ENCODE data around the gene MRNIP. TPM values are rescaled to one million over a fixed set of nuclear protein-coding genes. Genes with fewer than 3 reads are reported as not detected.

Gene MRNIP
- total RNA-seq, 1 experiment from 2014 or later, result 33.6 TPM

- Histone ChIP-seq H3K79me2 (ENCODE audit: low read length) (peaks cover 44% of the 10 kb centered on the region), H3K36me3 (ENCODE audit: insufficient read depth, low read length) (peaks cover 21% of the 10 kb centered on the region), H3K9me2 (replicated peaks; ENCODE audit: insufficient read depth, low read length) (no peaks in the 10 kb centered on the region), H3K9me3 (ENCODE audit: low read length) (no peaks in the 10 kb centered on the region), H3K27me3 (ENCODE audit: low read length) (no peaks in the 10 kb centered on the region), H3K4me2 (ENCODE audit: low read depth, low read length, poor library complexity, severe bottlenecking) (no peak overlapping the region), H3K9ac (ENCODE audit: low read length) (no peak overlapping the region), H4K20me1 (ENCODE audit: insufficient read depth, low read depth, low read length) (peaks cover 6% of the 10 kb centered on the region; the same call in 1 of the 2 replicates), H3K4me3 (ENCODE audit: low read length) (no peak overlapping the region), H2AFZ (ENCODE audit: low read length) (no peak overlapping the region), H3K27ac (ENCODE audit: low read length) (no peak overlapping the region), H3K4me1 (ENCODE audit: low read length) (peaks cover 10% of the 10 kb centered on the region)
- DNase-seq, result no peak
Observed at GRCh38 chr5:179901915-179902762, 43.5 kb upstream of the MRNIP start.

DNA sequence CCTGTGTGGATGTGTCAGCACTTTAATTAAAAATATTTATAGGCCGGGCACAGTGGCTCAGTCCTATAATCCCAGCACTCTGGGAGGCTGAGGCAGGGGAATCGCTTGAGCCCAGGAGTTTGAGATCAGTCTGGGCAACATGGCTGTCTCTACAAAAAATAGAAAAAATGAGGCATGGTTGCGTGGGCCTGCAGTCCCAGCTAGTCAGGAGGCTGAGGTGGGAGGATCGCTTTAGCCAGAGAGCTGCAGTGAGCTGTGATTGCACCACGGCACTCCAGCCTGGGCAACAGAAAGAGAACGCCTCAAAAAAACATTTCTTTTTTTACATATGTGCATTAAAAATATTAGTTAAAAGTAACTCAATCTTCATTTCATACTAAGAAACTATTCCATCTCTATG lies 42.8 kb upstream of the MRNIP start:
- Histone ChIP-seq H3K9ac (ENCODE audit: low read length) (no peak overlapping the region), H3K27ac (ENCODE audit: low read length) (no peak overlapping the region), H3K79me2 (ENCODE audit: low read length) (peaks cover 37% of the 10 kb centered on the region), H3K9me2 (replicated peaks; ENCODE audit: insufficient read depth, low read length) (no peaks in the 10 kb centered on the region), H3K27me3 (ENCODE audit: low read length) (no peaks in the 10 kb centered on the region), H3K9me3 (ENCODE audit: low read length) (no peaks in the 10 kb centered on the region), H4K20me1 (ENCODE audit: insufficient read depth, low read depth, low read length) (peaks cover 6% of the 10 kb centered on the region; the same call in 1 of the 2 replicates), H3K4me3 (ENCODE audit: low read length) (no peak overlapping the region), H3K4me2 (ENCODE audit: low read depth, low read length, poor library complexity, severe bottlenecking) (no peak overlapping the region), H3K36me3 (ENCODE audit: insufficient read depth, low read length) (peaks cover 21% of the 10 kb centered on the region), H2AFZ (ENCODE audit: low read length) (no peak overlapping the region), H3K4me1 (ENCODE audit: low read length) (peaks cover 5% of the 10 kb centered on the region)
- DNase-seq, result no peak

GRCh38 chr5:179900711-179901110 lies 42.1 kb upstream of the MRNIP start:
- H3K79me2 ChIP-seq (ENCODE audit: low read length), result peaks cover 29% of the 10 kb centered on the region
- H3K4me2 ChIP-seq (ENCODE audit: low read depth, low read length, poor library complexity, severe bottlenecking), result no peak overlapping the region
- H3K4me3 ChIP-seq (ENCODE audit: low read length), result no peak overlapping the region
- no peak for DNase-seq
- H3K27ac ChIP-seq (ENCODE audit: low read length), result no peak overlapping the region
- no peaks in the 10 kb centered on the region for H3K9me2 ChIP-seq (replicated peaks; ENCODE audit: insufficient read depth, low read length)
- H3K9me3 ChIP-seq (ENCODE audit: low read length), result no peaks in the 10 kb centered on the region
- no peak overlapping the region for H3K9ac ChIP-seq (ENCODE audit: low read length)
- peaks cover 6% of the 10 kb centered on the region; the same call in 1 of the 2 replicates for H4K20me1 ChIP-seq (ENCODE audit: insufficient read depth, low read depth, low read length)
- peaks cover 21% of the 10 kb centered on the region for H3K36me3 ChIP-seq (ENCODE audit: insufficient read depth, low read length)
- H3K27me3 ChIP-seq (ENCODE audit: low read length), result no peaks in the 10 kb centered on the region
- no peaks in the 10 kb centered on the region for H3K4me1 ChIP-seq (ENCODE audit: low read length)
- H2AFZ ChIP-seq (ENCODE audit: low read length), result no peak overlapping the region

GRCh38 chr5:179900206-179900605 lies 41.6 kb upstream of the MRNIP start:
- Histone ChIP-seq H3K4me2 (ENCODE audit: low read depth, low read length, poor library complexity, severe bottlenecking) (no peak overlapping the region), H3K9me2 (replicated peaks; ENCODE audit: insufficient read depth, low read length) (no peaks in the 10 kb centered on the region), H3K36me3 (ENCODE audit: insufficient read depth, low read length) (peaks cover 25% of the 10 kb centered on the region), H4K20me1 (ENCODE audit: insufficient read depth, low read depth, low read length) (peaks cover 6% of the 10 kb centered on the region; the same call in 1 of the 2 replicates), H3K27me3 (ENCODE audit: low read length) (no peaks in the 10 kb centered on the region), H2AFZ (ENCODE audit: low read length) (no peak overlapping the region), H3K9ac (ENCODE audit: low read length) (no peak overlapping the region), H3K4me3 (ENCODE audit: low read length) (no peak overlapping the region), H3K4me1 (ENCODE audit: low read length) (no peaks in the 10 kb centered on the region), H3K27ac (ENCODE audit: low read length) (no peak overlapping the region), H3K79me2 (ENCODE audit: low read length) (peaks cover 24% of the 10 kb centered on the region), H3K9me3 (ENCODE audit: low read length) (no peaks in the 10 kb centered on the region)
- no peak for DNase-seq

- H3K27ac ChIP-seq (ENCODE audit: low read length), result no peak overlapping the region
- no peak overlapping the region for H3K4me3 ChIP-seq (ENCODE audit: low read length)
- H2AFZ ChIP-seq (ENCODE audit: low read length), result no peak overlapping the region
- H3K4me2 ChIP-seq (ENCODE audit: low read depth, low read length, poor library complexity, severe bottlenecking), result no peak overlapping the region
- H3K9me3 ChIP-seq (ENCODE audit: low read length), result no peaks in the 10 kb centered on the region
- no peak overlapping the region for H3K9ac ChIP-seq (ENCODE audit: low read length)
- no peaks in the 10 kb centered on the region for H3K4me1 ChIP-seq (ENCODE audit: low read length)
- no peak for DNase-seq
- H4K20me1 ChIP-seq (ENCODE audit: insufficient read depth, low read depth, low read length), result no peaks in the 10 kb centered on the region
- H3K79me2 ChIP-seq (ENCODE audit: low read length), result no peaks in the 10 kb centered on the region; the same call in 1 of the 2 replicates
- peaks cover 27% of the 10 kb centered on the region for H3K36me3 ChIP-seq (ENCODE audit: insufficient read depth, low read length)
- H3K9me2 ChIP-seq (replicated peaks; ENCODE audit: insufficient read depth, low read length), result no peaks in the 10 kb centered on the region
- no peaks in the 10 kb centered on the region for H3K27me3 ChIP-seq (ENCODE audit: low read length)
Observed at GRCh38 chr5:179895861-179896260, 37.2 kb upstream of the MRNIP start.

DNA sequence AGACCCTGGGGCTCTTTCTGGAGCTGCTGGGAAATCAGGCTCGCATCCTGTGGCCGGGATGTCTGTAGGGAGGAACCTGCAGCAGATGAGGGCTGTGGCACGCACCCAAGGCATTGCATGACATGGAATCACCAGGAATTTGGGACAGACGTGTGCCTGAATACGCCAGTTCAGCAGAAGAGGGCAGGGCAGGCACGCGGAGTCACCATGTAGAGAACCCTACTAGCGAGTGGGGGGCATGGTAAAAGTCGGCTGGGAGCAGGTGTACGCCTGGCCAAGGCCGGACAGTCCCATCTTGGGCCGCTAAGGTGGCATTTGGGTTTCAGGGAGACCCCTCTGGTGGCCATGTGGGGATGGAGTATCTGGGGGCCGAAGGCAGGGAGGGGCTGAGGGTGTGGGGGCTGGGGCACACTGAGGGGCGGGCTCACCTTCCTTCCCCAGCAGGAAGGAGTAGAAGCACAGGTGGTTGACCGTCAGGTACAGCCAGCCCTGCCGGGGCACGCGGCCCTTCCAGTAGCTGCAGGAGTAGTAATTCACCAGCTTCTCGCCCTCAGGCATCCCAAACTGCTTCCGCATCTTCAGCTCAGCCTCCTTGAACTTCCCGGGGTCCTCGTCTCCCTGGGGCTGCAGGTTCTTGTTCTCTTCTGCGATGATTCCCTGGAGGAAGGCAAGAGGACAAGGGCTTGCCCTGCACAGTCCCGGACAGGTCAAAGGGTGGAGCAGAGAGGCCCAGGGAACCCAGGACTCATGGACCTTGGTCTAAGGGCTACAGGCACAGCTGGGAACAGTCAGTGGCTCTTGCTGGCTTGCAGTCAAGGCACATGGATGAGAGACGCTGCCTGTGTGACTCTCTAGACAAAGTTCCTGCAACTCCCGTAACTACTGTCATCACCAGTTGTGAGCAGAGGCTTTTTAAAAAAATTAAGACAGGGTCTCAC lies 35.6 kb upstream of the MRNIP start:
- Histone ChIP-seq H3K9ac (ENCODE audit: low read length) (no peak overlapping the region), H3K9me2 (replicated peaks; ENCODE audit: insufficient read depth, low read length) (no peaks in the 10 kb centered on the region), H3K4me3 (ENCODE audit: low read length) (no peak overlapping the region), H3K9me3 (ENCODE audit: low read length) (no peaks in the 10 kb centered on the region), H2AFZ (ENCODE audit: low read length) (no peak overlapping the region), H3K4me2 (ENCODE audit: low read depth, low read length, poor library complexity, severe bottlenecking) (no peak overlapping the region), H4K20me1 (ENCODE audit: insufficient read depth, low read depth, low read length) (no peaks in the 10 kb centered on the region), H3K36me3 (ENCODE audit: insufficient read depth, low read length) (peaks cover 30% of the 10 kb centered on the region), H3K27me3 (ENCODE audit: low read length) (no peaks in the 10 kb centered on the region), H3K4me1 (ENCODE audit: low read length) (no peaks in the 10 kb centered on the region), H3K79me2 (ENCODE audit: low read length) (no peaks in the 10 kb centered on the region), H3K27ac (ENCODE audit: low read length) (no peak overlapping the region)
- DNase-seq, result no peak

GRCh38 chr5:179893076-179893957 lies 34.7 kb upstream of the MRNIP start:
- Histone ChIP-seq H3K4me1 (ENCODE audit: low read length) (no peaks in the 10 kb centered on the region), H3K9me3 (ENCODE audit: low read length) (no peaks in the 10 kb centered on the region), H3K27me3 (ENCODE audit: low read length) (no peaks in the 10 kb centered on the region), H2AFZ (ENCODE audit: low read length) (no peak overlapping the region), H3K4me2 (ENCODE audit: low read depth, low read length, poor library complexity, severe bottlenecking) (no peak overlapping the region), H4K20me1 (ENCODE audit: insufficient read depth, low read depth, low read length) (no peaks in the 10 kb centered on the region), H3K9ac (ENCODE audit: low read length) (no peak overlapping the region), H3K36me3 (ENCODE audit: insufficient read depth, low read length) (peaks cover 24% of the 10 kb centered on the region), H3K9me2 (replicated peaks; ENCODE audit: insufficient read depth, low read length) (no peaks in the 10 kb centered on the region), H3K27ac (ENCODE audit: low read length) (no peak overlapping the region), H3K79me2 (ENCODE audit: low read length) (no peaks in the 10 kb centered on the region), H3K4me3 (ENCODE audit: low read length) (no peak overlapping the region)
- DNase-seq, result no peak
